Measurements from ENCODE around the gene HUS1B. TPM values are rescaled to one million over a fixed set of nuclear protein-coding genes. Genes with fewer than 3 reads are reported as not detected.
"Not testable (repeated sequence)": the region's sequence is repeated elsewhere in the genome, so short reads cannot be mapped to it uniquely, and the experiment has no call there.

The HUS1B gene
- total RNA-seq, 3 donors from 2014 or later: 1.2 to 1.3 (median 1.3) TPM

- intact Hi-C loops (cut with DNase I, micrococcal nuclease): no loop called here
- no peak for DNase-seq
- no peaks in the 10 kb centered on the region for H3K9me3 ChIP-seq
- ATAC-seq: no peak
- no peak overlapping the region for H3K4me3 ChIP-seq
- no peak for TF ChIP-seq CTCF (IDR thresholded peaks at IDR 0.05)
- H3K36me3 ChIP-seq (ENCODE audit: low read depth): no peaks in the 10 kb centered on the region
- H3K4me1 ChIP-seq (ENCODE audit: low read depth): no peaks in the 10 kb centered on the region
These were observed 45.0 kb upstream of the HUS1B start for GRCh38 chr6:701700-702479.

GRCh38 chr6:701215-701614 is 44.3 kb upstream of the HUS1B start:
- H3K4me1 ChIP-seq (ENCODE audit: low read depth): no peaks in the 10 kb centered on the region
- H3K36me3 ChIP-seq (ENCODE audit: low read depth): no peaks in the 10 kb centered on the region
- intact Hi-C loops (cut with DNase I, micrococcal nuclease): no loop called here
- no peak overlapping the region for H3K4me3 ChIP-seq
- no peak for TF ChIP-seq CTCF (IDR thresholded peaks at IDR 0.05)
- H3K9me3 ChIP-seq: no peaks in the 10 kb centered on the region
- ATAC-seq: no peak
- no peak for DNase-seq

GRCh38 chr6:700490-700889 is 43.6 kb upstream of the HUS1B start:
- H3K9me3 ChIP-seq: no peaks in the 10 kb centered on the region
- no peak for DNase-seq
- no peak overlapping the region for H3K4me3 ChIP-seq
- no peak for ATAC-seq
- H3K4me1 ChIP-seq (ENCODE audit: low read depth): no peaks in the 10 kb centered on the region
- no peaks in the 10 kb centered on the region for H3K36me3 ChIP-seq (ENCODE audit: low read depth)
- no peak for TF ChIP-seq CTCF (IDR thresholded peaks at IDR 0.05)
- intact Hi-C loops (cut with DNase I, micrococcal nuclease): no loop called here

- no peak for ATAC-seq
- intact Hi-C loops (cut with DNase I, micrococcal nuclease): no loop called here
- TF ChIP-seq CTCF (IDR thresholded peaks at IDR 0.05): no peak
- H3K4me3 ChIP-seq: no peak overlapping the region
- H3K4me1 ChIP-seq (ENCODE audit: low read depth): no peaks in the 10 kb centered on the region
- no peaks in the 10 kb centered on the region for H3K36me3 ChIP-seq (ENCODE audit: low read depth)
- no peaks in the 10 kb centered on the region for H3K9me3 ChIP-seq
- DNase-seq: no peak
These were observed 42.4 kb upstream of the HUS1B start for GRCh38 chr6:699319-699718.

- ATAC-seq; intact Hi-C loops (cut with DNase I, micrococcal nuclease); DNase-seq: not testable (repeated sequence)
These were observed 37.7 kb upstream of the HUS1B start for GRCh38 chr6:694431-695126.

GRCh38 chr6:693723-694009 is 36.8 kb upstream of the HUS1B start:
- Histone ChIP-seq H3K9me3 (no peaks in the 10 kb centered on the region), H3K4me3 (no peak overlapping the region), H3K4me1 (ENCODE audit: low read depth) (peaks cover 13% of the 10 kb centered on the region), H3K36me3 (ENCODE audit: low read depth) (no peaks in the 10 kb centered on the region)
- ATAC-seq (no peak), DNase-seq (peak in 1 of 3 donors; percentile 32)
- TF ChIP-seq CTCF (IDR thresholded peaks at IDR 0.05): no peak
- intact Hi-C loops (cut with DNase I, micrococcal nuclease): no loop called here

More at GRCh38 chr6:694431-695126, 37.7 kb upstream of the HUS1B start:
- H3K36me3 ChIP-seq (ENCODE audit: low read depth); H3K9me3 ChIP-seq; H3K4me3 ChIP-seq: not testable (repeated sequence)
- H3K4me1 ChIP-seq (ENCODE audit: low read depth): peaks cover 13% of the 10 kb centered on the region
